Calu3 (cell line): ENCODE measurements around the gene LDLRAD3. TPM values are rescaled to one million over a fixed set of nuclear protein-coding genes. Genes with fewer than 3 reads are reported as not detected.

Experiments
- BruUV-seq: library from RNA; stranded (reverse); fragments of 400-500 nt; replicated peaks from 2 replicates; lab custom pipeline; 2021; lab: Mats Ljungman, UMichigan
- CTCF ChIA-PET: fragments of 300-600 bp; sonication (Branson Sonifier 250); formaldehyde crosslinking; loops from one replicate; lab custom pipeline; 2022; ENCODE audit warnings: antibody characterized with exemption; lab: Charles Lee
- DNase-seq: peaks from one replicate; pipeline ENCODE4 v3.0.0; 2022
- H3K27ac Mint-ChIP-seq: one replicate; pipeline ENCODE4 v1.8.0; 2022; ENCODE audit warnings: mixed read lengths; ENCODE audit not compliant: unreplicated experiment
- H3K27me3 Mint-ChIP-seq: one replicate; pipeline ENCODE4 v1.8.0; 2022; ENCODE audit warnings: mixed read lengths; ENCODE audit not compliant: unreplicated experiment
- H3K36me3 Mint-ChIP-seq: one replicate; pipeline ENCODE4 v1.8.0; 2022; ENCODE audit warnings: mild to moderate bottlenecking, moderate library complexity, mixed read lengths; ENCODE audit not compliant: insufficient read depth, unreplicated experiment
- H3K4me1 Mint-ChIP-seq: one replicate; pipeline ENCODE4 v1.8.0; 2022; ENCODE audit warnings: mild to moderate bottlenecking, low read depth, mixed read lengths; ENCODE audit not compliant: unreplicated experiment
- H3K4me3 Mint-ChIP-seq: one replicate; pipeline ENCODE4 v1.8.0; 2022; ENCODE audit warnings: mild to moderate bottlenecking, low read depth, moderate library complexity, mixed read lengths; ENCODE audit not compliant: unreplicated experiment
- H3K9me3 Mint-ChIP-seq: one replicate; pipeline ENCODE4 v1.8.0; 2022; ENCODE audit warnings: low read depth, mixed read lengths; ENCODE audit not compliant: unreplicated experiment
- intact Hi-C: fragments of 100-400 bp; cut with micrococcal nuclease; formaldehyde crosslinking; loops from one replicate; pipeline ENCODE4 v1.10.0; 2022; ENCODE audit not compliant: unreplicated experiment
- total RNA-seq: library from RNA; stranded (reverse); gene quantifications from 2 replicates; pipeline ENCODE4 v1.2.3, GENCODE V29; 2022
- TF ChIP-seq, protein P1 (sequence below): fragments of 200-600 bp; IDR thresholded peaks from one replicate; pipeline ENCODE4 v1.8.0; 2022; ENCODE audit warnings: antibody characterized with exemption; ENCODE audit not compliant: unreplicated experiment

LDLRAD3 gene
- total RNA-seq, 1 experiment from 2014 or later: 16.2 TPM

GRCh38 chr11:36089920-36090319 lies 146.1 kb downstream of the LDLRAD3 start:
- Mint-ChIP-seq H3K4me3 (no peak overlapping the region), H3K27ac (no peak overlapping the region), H3K36me3 (no peaks in the 10 kb centered on the region), H3K4me1 (no peaks in the 10 kb centered on the region), H3K27me3 (no peaks in the 10 kb centered on the region), H3K9me3 (no peaks in the 10 kb centered on the region)
- intact Hi-C loops: no loop called here
- BruUV-seq: no TSS peak
- CTCF ChIA-PET: interaction anchor here (0.7 to 1.0 kb wide), 2 partner anchors 9 to 1748 kb away, joined by 3 to 4 read pairs; no protein-coding TSS in a partner anchor
- DNase-seq: no peak
- TF ChIP-seq, protein P1, sequence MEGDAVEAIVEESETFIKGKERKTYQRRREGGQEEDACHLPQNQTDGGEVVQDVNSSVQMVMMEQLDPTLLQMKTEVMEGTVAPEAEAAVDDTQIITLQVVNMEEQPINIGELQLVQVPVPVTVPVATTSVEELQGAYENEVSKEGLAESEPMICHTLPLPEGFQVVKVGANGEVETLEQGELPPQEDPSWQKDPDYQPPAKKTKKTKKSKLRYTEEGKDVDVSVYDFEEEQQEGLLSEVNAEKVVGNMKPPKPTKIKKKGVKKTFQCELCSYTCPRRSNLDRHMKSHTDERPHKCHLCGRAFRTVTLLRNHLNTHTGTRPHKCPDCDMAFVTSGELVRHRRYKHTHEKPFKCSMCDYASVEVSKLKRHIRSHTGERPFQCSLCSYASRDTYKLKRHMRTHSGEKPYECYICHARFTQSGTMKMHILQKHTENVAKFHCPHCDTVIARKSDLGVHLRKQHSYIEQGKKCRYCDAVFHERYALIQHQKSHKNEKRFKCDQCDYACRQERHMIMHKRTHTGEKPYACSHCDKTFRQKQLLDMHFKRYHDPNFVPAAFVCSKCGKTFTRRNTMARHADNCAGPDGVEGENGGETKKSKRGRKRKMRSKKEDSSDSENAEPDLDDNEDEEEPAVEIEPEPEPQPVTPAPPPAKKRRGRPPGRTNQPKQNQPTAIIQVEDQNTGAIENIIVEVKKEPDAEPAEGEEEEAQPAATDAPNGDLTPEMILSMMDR: no peak

GRCh38 chr11:36090356-36091109 lies 146.7 kb downstream of the LDLRAD3 start:
- Mint-ChIP-seq H3K4me3 (no peak overlapping the region), H3K36me3 (no peaks in the 10 kb centered on the region), H3K4me1 (no peaks in the 10 kb centered on the region), H3K27ac (no peak overlapping the region), H3K27me3 (no peaks in the 10 kb centered on the region), H3K9me3 (no peaks in the 10 kb centered on the region)
- no TSS peak for BruUV-seq
- intact Hi-C loops: no loop called here
- no peak for DNase-seq
- CTCF ChIA-PET: interaction anchor here (1.0 kb wide), 1 partner anchor 8 kb away, joined by 3 read pairs; no protein-coding TSS in a partner anchor
- TF ChIP-seq, protein P1: no peak

GRCh38 chr11:36091256-36091811 lies 147.5 kb downstream of the LDLRAD3 start:
- intact Hi-C loops: no loop called here
- CTCF ChIA-PET: no interaction called here
- H3K36me3 Mint-ChIP-seq: no peaks in the 10 kb centered on the region

GRCh38 chr11:36092314-36093030 lies 148.6 kb downstream of the LDLRAD3 start:
- H3K27me3 Mint-ChIP-seq: no peaks in the 10 kb centered on the region
- TF ChIP-seq, protein P1: no peak
- H3K27ac Mint-ChIP-seq: no peak overlapping the region
- H3K36me3 Mint-ChIP-seq: no peaks in the 10 kb centered on the region
- H3K9me3 Mint-ChIP-seq: no peaks in the 10 kb centered on the region
- intact Hi-C loops: no loop called here
- BruUV-seq: no TSS peak
- CTCF ChIA-PET: no interaction called here
- no peak for DNase-seq
- peaks cover 10% of the 10 kb centered on the region for H3K4me1 Mint-ChIP-seq
- no peak overlapping the region for H3K4me3 Mint-ChIP-seq

More at GRCh38 chr11:36091256-36091811, 147.5 kb downstream of the LDLRAD3 start:
- no peaks in the 10 kb centered on the region for H3K9me3 Mint-ChIP-seq
- BruUV-seq: no TSS peak
- no peak for DNase-seq
- no peak overlapping the region for H3K27ac Mint-ChIP-seq
- no peak overlapping the region for H3K4me3 Mint-ChIP-seq
- H3K4me1 Mint-ChIP-seq: no peaks in the 10 kb centered on the region
- H3K27me3 Mint-ChIP-seq: no peaks in the 10 kb centered on the region
- TF ChIP-seq, protein P1: no peak
